Measurements from ENCODE around the gene ARSA.
A peak's percentile ranks its signal among the peaks of the same experiment; 100 is the strongest.

GRCh38 chr22:50621948-50622722, 5.8 kb downstream of the ARSA start:
- peak; percentile 59 for TF ChIP-seq POLR2AphosphoS5 (IDR thresholded peaks at IDR 0.05)
- TF ChIP-seq CTCF (IDR thresholded peaks at IDR 0.05), result peak in 3 of 4 experiments; percentile 14 to 39 (median 36)
- no peak for TF ChIP-seq POLR2A (IDR thresholded peaks at IDR 0.05)

Measured in prostate gland (tissue), 2 donors.